OCI-M2 (cell line): ENCODE measurements around the gene ARHGDIB.

Source experiments
- DNase-seq: peaks from one replicate; lab custom pipeline; 2025; ENCODE audit not compliant: unreplicated experiment; lab: John Stamatoyannopoulos, UW

Gene ARHGDIB

GRCh38 chr12:14900521-14901227, 60.7 kb downstream of the ARHGDIB start:
- no peak for DNase-seq

GRCh38 chr12:14896521-14897169, 64.8 kb downstream of the ARHGDIB start:
- no peak for DNase-seq

DNA sequence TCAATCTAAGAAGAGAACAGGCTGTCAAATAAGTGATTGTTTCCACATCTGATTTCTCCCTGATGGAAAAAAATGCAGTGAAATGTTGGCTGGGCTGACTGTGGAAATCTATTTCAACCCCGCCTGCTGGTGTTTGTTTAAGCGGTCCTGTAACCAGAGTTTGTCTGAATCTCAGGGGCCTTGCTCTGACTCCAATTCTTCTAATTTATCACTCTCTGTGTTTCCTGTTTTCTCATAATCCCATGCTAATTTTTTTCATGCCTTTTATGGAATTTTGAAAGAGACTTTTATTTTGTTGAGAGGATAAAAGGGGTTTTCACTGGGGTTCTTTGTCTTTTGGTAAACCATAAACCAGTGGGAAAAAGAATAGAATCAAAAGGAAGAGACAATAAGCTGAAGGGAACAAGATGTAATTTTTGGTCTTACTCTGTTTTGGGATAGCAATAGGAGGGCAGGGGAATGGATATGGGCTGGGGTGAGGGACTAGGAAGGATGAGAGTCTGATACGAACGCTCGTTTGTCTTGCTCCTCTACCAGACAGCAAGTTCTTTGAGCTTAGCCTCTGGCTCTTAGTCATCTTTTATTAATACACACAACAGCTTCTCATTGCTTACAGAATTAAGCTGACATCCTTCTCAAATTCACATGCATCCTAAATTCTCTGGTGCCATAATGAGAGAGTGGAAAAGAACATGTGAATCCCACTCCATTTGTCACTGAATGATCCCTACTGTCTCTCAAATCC, 67.7 kb downstream of the ARHGDIB start:
- no peak for DNase-seq

- no peak for DNase-seq
Observed at GRCh38 chr12:14892726-14893505, 68.5 kb downstream of the ARHGDIB start.
